ENCODE data around the gene HS6ST3. TPM values are rescaled to one million over a fixed set of nuclear protein-coding genes. Genes with fewer than 3 reads are reported as not detected.

Gene HS6ST3
- total RNA-seq, 2 donors from 2014 or later, result 0.02 to 0.13 TPM

DNA sequence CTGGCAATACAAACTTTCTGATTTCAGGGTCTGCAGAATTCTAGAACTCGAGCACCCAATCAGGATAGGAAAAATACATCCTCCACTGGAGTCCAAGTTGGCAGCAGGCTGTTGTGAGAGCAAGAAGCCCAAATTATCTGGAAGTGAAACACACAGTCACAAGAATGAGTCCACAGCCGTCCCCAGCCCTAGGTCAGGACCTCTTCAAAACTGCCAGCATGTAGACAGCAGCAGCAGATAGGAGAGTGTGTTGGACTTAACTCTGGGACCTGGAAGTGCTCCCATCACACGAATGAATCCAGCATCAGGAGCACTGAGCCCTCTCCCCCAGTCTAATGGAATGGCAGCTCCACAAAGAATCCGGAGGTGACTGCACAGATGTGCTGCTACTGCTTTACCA, 483.7 kb downstream of the HS6ST3 start:
- Histone ChIP-seq H3K27me3 (no peaks in the 10 kb centered on the region), H3K36me3 (no peaks in the 10 kb centered on the region), H3K9me3 (no peaks in the 10 kb centered on the region), H3K9ac (ENCODE audit: low read depth in 2 of 2, low read length in 2 of 2) (no peak overlapping the region), H3K27ac (no peak overlapping the region), H3K4me1 (no peaks in the 10 kb centered on the region), H3K4me3 (no peak overlapping the region)
- DNase-seq, result no peak
- TF ChIP-seq, protein P1, sequence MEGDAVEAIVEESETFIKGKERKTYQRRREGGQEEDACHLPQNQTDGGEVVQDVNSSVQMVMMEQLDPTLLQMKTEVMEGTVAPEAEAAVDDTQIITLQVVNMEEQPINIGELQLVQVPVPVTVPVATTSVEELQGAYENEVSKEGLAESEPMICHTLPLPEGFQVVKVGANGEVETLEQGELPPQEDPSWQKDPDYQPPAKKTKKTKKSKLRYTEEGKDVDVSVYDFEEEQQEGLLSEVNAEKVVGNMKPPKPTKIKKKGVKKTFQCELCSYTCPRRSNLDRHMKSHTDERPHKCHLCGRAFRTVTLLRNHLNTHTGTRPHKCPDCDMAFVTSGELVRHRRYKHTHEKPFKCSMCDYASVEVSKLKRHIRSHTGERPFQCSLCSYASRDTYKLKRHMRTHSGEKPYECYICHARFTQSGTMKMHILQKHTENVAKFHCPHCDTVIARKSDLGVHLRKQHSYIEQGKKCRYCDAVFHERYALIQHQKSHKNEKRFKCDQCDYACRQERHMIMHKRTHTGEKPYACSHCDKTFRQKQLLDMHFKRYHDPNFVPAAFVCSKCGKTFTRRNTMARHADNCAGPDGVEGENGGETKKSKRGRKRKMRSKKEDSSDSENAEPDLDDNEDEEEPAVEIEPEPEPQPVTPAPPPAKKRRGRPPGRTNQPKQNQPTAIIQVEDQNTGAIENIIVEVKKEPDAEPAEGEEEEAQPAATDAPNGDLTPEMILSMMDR (IDR thresholded peaks at IDR 0.05), result no peak
- intact Hi-C loops (cut with DNase I), result no loop called here

DNA sequence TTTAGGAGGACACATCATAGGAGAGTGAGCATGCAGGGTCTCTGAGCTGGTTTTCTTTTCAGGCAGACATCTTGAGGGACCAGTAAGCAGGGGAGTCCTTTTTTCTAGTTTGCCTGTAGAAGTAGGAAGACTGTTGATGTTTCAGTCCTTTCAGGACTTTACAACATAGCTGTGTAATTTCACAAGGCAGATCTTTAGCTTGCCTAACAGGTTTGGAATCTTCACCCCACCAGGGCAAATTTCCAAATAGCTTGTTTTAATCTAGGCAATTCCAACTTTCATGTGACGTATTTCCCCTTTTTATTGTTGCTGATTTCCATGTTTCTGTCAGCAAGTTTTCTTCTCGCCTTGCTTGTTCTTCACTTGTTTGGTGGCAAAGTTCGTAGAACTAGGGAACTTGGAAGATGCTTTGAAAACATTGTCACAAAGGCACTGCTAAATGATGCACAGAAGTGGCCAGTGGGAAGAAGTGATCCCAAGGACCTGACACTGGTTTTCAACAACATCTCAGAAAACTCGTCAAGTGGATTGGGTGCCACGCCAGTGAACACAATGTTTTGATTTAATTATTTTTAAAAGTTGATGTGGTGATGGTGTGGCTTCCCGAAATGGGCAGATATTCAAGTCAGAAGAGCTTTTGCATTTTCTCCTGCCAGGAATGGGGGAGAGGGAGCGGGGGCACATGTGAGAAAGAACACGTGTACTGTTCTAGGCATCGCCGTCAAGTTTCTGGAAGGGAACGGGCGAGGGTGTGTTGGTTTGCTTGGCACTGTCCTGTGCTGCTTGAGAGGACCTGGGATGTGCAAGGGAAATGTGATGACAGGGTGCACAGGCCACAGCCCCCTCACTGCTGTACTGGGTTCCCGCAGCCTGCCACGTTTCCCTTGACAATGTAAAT, 485.8 kb downstream of the HS6ST3 start:
- Histone ChIP-seq H3K9me3 (no peaks in the 10 kb centered on the region), H3K27me3 (no peaks in the 10 kb centered on the region), H3K9ac (ENCODE audit: low read depth in 2 of 2, low read length in 2 of 2) (no peak overlapping the region), H3K4me3 (no peak overlapping the region), H3K4me1 (no peaks in the 10 kb centered on the region), H3K36me3 (no peaks in the 10 kb centered on the region), H3K27ac (no peak overlapping the region)
- intact Hi-C loops (cut with DNase I), result no loop called here
- TF ChIP-seq, protein P1 (IDR thresholded peaks at IDR 0.05), result no peak
- DNase-seq, result no peak

DNA sequence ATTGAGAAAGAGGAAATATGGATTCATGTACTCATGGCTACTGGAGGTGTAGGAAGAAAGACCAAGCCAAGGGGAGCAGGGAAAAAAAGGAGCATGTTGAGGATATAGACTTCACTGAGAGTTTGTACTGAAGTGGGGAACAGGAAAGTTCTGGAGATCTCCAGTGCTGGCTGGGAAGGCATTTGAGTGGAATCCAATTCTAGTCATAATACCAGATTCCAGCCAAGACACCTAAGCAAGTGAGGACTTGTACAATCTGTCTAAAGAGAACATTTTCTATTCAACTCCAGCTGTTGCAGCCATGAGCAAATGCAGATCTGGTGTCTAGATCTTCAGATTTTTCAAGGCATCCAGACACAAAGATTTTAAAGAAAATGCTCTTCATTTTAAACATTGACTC, 491.8 kb downstream of the HS6ST3 start:
- Histone ChIP-seq H3K27ac (no peak overlapping the region), H3K9me3 (no peaks in the 10 kb centered on the region), H3K36me3 (no peaks in the 10 kb centered on the region), H3K27me3 (no peaks in the 10 kb centered on the region), H3K9ac (ENCODE audit: low read depth in 2 of 2, low read length in 2 of 2) (no peak overlapping the region), H3K4me1 (no peaks in the 10 kb centered on the region), H3K4me3 (no peak overlapping the region)
- TF ChIP-seq, protein P1 (IDR thresholded peaks at IDR 0.05), result no peak
- DNase-seq, result no peak
- intact Hi-C loops (cut with DNase I), result no loop called here

DNA sequence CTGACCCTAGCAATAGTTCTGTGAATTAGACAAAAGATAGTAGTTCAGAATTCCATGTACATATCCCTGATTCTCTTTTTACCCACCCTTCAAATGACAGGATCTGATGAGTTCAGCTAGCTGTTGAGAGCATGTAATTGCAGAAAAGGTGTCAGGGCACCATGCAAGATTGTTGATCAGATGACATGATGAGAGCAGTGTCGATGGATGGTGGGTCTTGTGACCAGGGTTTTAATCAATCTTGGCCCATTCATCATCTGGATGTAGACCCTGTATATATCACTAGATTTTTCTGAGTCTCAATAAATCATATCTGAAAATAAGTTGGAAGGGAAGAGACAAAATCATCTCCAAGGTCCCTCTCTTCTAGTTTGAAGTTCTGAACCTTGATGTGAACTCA, 525.3 kb downstream of the HS6ST3 start:
- TF ChIP-seq, protein P1 (IDR thresholded peaks at IDR 0.05), result no peak
- Histone ChIP-seq H3K4me1 (no peaks in the 10 kb centered on the region), H3K36me3 (no peaks in the 10 kb centered on the region), H3K27me3 (no peaks in the 10 kb centered on the region), H3K9me3 (no peaks in the 10 kb centered on the region), H3K4me3 (no peak overlapping the region), H3K27ac (no peak overlapping the region), H3K9ac (ENCODE audit: low read depth in 2 of 2, low read length in 2 of 2) (no peak overlapping the region)
- DNase-seq, result no peak
- intact Hi-C loops (cut with DNase I), result no loop called here

DNA sequence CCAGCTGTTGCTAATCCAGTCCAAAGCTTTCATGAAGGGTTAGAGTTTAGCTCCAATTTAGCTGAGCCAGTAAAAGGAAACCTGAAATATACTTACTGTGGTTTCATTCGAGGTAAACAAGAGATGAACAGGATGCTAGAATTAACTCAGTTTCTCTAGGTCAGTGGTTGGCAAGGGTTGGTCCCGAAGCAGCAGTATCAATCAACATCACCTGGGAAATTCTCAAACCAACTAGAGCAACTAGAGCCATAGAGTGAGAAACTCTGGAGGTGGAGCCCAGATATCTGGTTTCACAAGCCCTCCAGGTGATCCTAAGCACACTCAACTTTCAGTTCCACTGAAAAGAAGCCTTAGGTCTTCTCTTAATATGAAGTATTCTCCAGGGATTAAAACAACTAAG, 527.6 kb downstream of the HS6ST3 start:
- no peak overlapping the region for H3K4me3 ChIP-seq
- DNase-seq, result no peak
- no peak overlapping the region for H3K9ac ChIP-seq (ENCODE audit: low read depth in 2 of 2, low read length in 2 of 2)
- intact Hi-C loops (cut with DNase I), result no loop called here
- no peaks in the 10 kb centered on the region for H3K27me3 ChIP-seq
- H3K27ac ChIP-seq, result no peak overlapping the region
- no peaks in the 10 kb centered on the region for H3K4me1 ChIP-seq
- no peaks in the 10 kb centered on the region for H3K9me3 ChIP-seq
- H3K36me3 ChIP-seq, result no peaks in the 10 kb centered on the region
- TF ChIP-seq, protein P1 (IDR thresholded peaks at IDR 0.05), result no peak

Measured in colonic mucosa (tissue), 4 donors.